Activated CD4-positive, alpha-beta T cell treated with anti-CD3 and anti-CD28 coated beads, Interleukin-2, amount 50 U/mL, for 1 hour (primary cell): ENCODE results near the gene FYN.

Experiments used
- DNase-seq: peaks from one replicate; pipeline ENCODE4 v3.0.0-alpha.2; 2020

Gene FYN

GRCh38 chr6:111805511-111806164 lies 67.6 kb downstream of the FYN start:
- DNase-seq, result no peak

GRCh38 chr6:111804627-111805235 lies 68.5 kb downstream of the FYN start:
- peak; percentile 56 for DNase-seq

- no peak for DNase-seq
These were observed 69.4 kb downstream of the FYN start for GRCh38 chr6:111803804-111804203.

GRCh38 chr6:111803371-111803770 lies 69.9 kb downstream of the FYN start:
- no peak for DNase-seq

- no peak for DNase-seq
These were observed 70.4 kb downstream of the FYN start for GRCh38 chr6:111802720-111803330.

- no peak for DNase-seq
These were observed 71.2 kb downstream of the FYN start for GRCh38 chr6:111802015-111802414.

- no peak for DNase-seq
These were observed 72.4 kb downstream of the FYN start for GRCh38 chr6:111800821-111801220.

- no peak for DNase-seq
These were observed 72.9 kb downstream of the FYN start for GRCh38 chr6:111800259-111800765.

- DNase-seq, result no peak
These were observed 73.5 kb downstream of the FYN start for GRCh38 chr6:111799576-111800258.

GRCh38 chr6:111798281-111798725 lies 74.9 kb downstream of the FYN start:
- no peak for DNase-seq

- no peak for DNase-seq
These were observed 76.8 kb downstream of the FYN start for GRCh38 chr6:111796310-111796918.

- DNase-seq, result no peak
These were observed 77.7 kb downstream of the FYN start for GRCh38 chr6:111795558-111795957.

GRCh38 chr6:111794727-111795452 lies 78.4 kb downstream of the FYN start:
- no peak for DNase-seq

- DNase-seq, result no peak
These were observed 79.0 kb downstream of the FYN start for GRCh38 chr6:111794300-111794699.

GRCh38 chr6:111793711-111794111 lies 79.5 kb downstream of the FYN start:
- DNase-seq, result peak; percentile 40

- DNase-seq, result no peak
These were observed 80.1 kb downstream of the FYN start for GRCh38 chr6:111792914-111793700.

GRCh38 chr6:111792241-111792640 lies 81.0 kb downstream of the FYN start:
- DNase-seq, result no peak

- no peak for DNase-seq
These were observed 81.8 kb downstream of the FYN start for GRCh38 chr6:111791415-111791814.

- no peak for DNase-seq
These were observed 83.7 kb downstream of the FYN start for GRCh38 chr6:111789598-111789997.

- DNase-seq, result no peak
These were observed 84.6 kb downstream of the FYN start for GRCh38 chr6:111788379-111789276.
